NB4 (cell line): ENCODE measurements around the gene LBHD1.

Source experiments
- DNase-seq: peaks from one replicate; pipeline ENCODE4 v3.0.0; 2010; ENCODE audit warnings: low read depth
- H3K4me3 ChIP-seq: one replicate; pipeline ENCODE4 v1.5.1; 2011; ENCODE audit warnings: mild to moderate bottlenecking, low read depth, low read length, moderate library complexity
- MYC ChIP-seq: IDR thresholded peaks from 2 replicates; pipeline ENCODE4 v1.6.1; 2011; ENCODE audit warnings: low read depth, low read length
- POLR2A ChIP-seq: IDR thresholded peaks from 2 replicates; pipeline ENCODE4 v1.6.1; 2011; ENCODE audit warnings: mild to moderate bottlenecking; ENCODE audit not compliant: insufficient read length; ENCODE audit errors: extremely low read depth
- TF ChIP-seq, protein P1 (sequence below): IDR thresholded peaks from 2 replicates; pipeline ENCODE4 v1.6.1; 2011; ENCODE audit warnings: low read depth, low read length
- TF ChIP-seq, protein P2 (sequence below): IDR thresholded peaks from one replicate; pipeline ENCODE4 v1.5.1; 2012; ENCODE audit warnings: low read depth, low read length

The LBHD1 gene

DNA sequence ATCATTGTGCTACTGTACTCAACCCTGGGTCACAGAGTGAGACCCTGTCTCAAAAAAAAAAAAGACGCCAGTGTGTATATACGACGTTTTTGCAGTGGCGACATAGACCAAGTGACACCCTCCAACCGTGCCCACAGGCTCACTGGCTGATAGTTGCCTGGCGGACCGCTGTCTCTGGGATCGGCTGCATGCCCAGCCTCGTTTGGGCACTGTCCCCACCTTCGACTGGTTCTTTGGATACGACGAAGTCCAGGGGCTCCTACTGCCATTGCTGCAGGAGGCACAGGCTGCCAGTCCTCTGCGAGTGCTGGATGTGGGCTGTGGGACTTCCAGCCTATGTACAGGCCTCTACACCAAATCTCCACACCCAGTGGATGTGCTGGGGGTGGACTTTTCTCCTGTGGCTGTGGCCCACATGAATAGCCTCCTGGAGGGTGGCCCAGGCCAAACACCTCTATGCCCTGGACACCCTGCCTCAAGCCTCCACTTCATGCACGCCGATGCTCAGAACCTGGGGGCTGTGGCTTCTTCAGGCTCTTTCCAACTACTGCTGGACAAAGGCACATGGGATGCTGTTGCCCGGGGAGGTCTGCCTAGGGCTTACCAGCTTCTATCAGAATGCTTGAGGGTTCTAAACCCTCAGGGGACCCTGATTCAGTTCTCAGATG is 5.7 kb downstream of the LBHD1 start:
- TF ChIP-seq MYC, result no peak
- no peak for TF ChIP-seq POLR2A
- TF ChIP-seq, protein P1, sequence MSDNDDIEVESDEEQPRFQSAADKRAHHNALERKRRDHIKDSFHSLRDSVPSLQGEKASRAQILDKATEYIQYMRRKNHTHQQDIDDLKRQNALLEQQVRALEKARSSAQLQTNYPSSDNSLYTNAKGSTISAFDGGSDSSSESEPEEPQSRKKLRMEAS, result peak; percentile 2; the same call in 1 of the 2 replicates
- H3K4me3 ChIP-seq, result peak overlapping the region; percentile 100
- peak; percentile 43 for DNase-seq

DNA sequence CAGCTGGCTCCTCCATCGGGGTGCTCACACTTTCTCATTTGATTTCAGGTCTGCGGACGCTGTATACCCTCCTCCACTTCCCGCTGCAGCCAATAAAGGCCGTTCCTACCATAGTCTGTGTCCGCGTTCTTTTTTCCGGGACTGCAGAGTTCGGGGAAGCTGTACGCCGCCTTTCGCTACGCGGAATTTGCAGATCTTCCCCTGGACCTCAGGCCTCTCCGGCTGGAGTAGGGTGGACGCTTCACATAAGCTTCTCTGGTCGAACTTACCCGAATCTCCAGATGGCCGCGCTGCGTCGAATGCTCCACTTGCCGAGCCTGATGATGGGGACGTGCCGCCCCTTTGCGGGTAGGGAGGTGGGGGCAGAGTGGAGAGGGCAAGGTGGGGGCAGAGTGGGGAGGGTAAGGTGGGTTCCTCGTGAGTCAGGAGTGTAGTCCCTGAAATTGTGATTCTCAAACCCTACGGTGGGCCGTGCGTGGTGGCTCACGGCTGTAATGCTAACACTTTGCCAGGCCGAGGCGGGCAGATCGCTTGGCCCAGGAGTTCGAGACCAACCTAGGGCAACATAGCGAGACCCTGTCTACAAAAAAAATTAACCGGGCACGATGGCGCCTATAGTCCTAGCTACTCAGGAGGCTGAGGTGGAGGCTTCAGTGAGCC is 6.3 kb downstream of the LBHD1 start:
- peak overlapping the region; percentile 100 for H3K4me3 ChIP-seq
- DNase-seq, result peak; percentile 73
- TF ChIP-seq, protein P1, result no peak
- TF ChIP-seq POLR2A, result no peak
- no peak for TF ChIP-seq MYC
- TF ChIP-seq, protein P2, sequence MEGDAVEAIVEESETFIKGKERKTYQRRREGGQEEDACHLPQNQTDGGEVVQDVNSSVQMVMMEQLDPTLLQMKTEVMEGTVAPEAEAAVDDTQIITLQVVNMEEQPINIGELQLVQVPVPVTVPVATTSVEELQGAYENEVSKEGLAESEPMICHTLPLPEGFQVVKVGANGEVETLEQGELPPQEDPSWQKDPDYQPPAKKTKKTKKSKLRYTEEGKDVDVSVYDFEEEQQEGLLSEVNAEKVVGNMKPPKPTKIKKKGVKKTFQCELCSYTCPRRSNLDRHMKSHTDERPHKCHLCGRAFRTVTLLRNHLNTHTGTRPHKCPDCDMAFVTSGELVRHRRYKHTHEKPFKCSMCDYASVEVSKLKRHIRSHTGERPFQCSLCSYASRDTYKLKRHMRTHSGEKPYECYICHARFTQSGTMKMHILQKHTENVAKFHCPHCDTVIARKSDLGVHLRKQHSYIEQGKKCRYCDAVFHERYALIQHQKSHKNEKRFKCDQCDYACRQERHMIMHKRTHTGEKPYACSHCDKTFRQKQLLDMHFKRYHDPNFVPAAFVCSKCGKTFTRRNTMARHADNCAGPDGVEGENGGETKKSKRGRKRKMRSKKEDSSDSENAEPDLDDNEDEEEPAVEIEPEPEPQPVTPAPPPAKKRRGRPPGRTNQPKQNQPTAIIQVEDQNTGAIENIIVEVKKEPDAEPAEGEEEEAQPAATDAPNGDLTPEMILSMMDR, result no peak

DNA sequence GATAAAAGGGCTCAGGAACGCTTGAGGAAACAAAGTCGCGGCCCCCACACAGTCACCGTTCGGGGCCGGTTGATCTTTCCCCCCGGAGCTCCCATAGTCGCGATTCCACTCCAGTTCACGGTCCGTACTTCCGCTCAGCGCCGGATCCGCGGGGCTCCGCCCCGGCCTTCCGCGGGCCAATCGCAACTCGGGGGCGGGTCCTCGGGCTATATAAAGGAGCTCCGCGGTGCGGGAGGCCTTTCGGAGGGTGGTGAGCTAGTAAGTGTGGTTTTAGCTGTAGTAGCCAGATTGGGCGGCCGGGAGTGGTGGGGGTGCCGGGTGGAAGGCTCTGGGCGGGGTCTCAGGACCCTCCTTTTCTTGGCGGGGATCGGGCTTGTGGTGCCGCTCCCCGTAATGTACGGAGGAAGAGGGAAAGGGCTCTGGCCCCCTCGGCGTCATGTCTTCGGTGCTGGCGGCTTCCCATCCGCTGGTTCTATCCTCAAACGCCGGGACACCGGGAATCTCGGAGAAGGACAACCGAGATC is 6.9 kb downstream of the LBHD1 start, which contains the start of the genes C11orf98 and CSKMT:
C11orf98 (minus strand) TSS at position 136 of the 524 bp plus-strand sequence; CDS start at position 95, 41 bp downstream.
CSKMT (plus strand) TSS at position 238 of the 524 bp plus-strand sequence. CDS start 568 bp downstream, outside the sequence.
- H3K4me3 ChIP-seq, result peak within 1 kb of the TSS; percentile 100
- peak; percentile 97 for DNase-seq
- TF ChIP-seq MYC, result peak; percentile 91; the same call in 1 of the 2 replicates
- TF ChIP-seq POLR2A, result peak; percentile 100
- TF ChIP-seq, protein P1, result peak; percentile 61
- TF ChIP-seq, protein P2, result no peak

DNA sequence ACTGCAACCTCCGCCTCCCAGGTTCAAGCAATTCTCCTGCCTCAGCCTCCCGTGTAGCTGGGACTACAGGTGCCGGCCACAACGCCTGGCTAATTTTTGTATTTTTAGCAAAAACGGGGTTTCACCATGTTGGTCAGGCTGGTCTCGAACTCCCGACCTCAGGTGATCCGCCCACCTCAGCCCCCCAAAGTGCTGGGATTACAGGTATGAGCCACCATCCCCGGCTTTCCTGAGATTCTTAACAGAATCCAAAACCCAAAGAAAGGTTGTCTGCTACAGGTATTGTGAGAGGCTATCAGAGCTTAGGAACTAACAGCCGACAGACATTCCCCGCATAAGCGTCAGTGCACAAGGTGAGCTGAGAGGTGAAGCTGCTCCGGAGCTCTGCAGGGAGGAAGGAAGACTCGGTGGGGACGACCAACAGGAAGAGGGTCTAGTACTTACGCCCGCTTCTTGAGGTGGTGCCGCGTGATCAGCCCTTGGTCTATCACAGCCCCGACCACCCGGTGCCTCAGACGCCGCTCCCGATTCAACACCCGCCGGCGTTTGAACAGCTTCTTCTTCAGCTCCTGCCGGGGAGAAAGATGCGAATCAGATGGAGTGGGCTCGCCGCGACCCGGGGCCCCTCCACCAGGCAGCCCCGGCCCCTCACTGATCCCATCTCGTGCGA is 7.5 kb downstream of the LBHD1 start:
- peak; percentile 80 for DNase-seq

DNA sequence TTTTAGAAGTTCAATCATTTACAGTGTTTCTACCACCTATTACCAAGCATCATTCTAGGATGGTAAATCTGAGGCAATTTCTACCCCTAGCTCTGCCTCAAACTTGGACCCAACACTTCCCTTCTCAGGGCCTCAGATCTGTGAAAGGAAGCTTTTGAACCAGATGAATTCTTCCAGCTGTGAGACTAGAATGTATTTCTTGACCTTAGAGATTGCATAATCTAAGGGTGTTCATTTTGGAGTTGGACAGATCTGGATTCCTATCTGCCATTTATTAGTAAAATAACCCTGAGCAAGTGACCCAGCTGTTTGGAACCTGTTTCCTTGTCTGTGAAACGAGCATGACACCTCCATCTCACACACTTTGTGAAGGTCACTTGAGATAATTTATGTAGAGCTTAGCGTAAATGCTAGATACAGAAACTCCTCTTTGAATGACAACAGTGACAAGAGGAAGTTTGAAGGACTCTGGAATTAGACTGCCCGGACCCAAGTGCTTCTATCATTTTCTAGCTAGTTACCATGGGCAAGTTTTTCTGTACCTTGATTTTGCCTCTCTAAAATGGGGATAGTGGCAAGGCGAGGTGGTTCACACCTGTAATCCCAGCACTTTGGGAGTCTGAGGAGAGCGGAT is 15.2 kb downstream of the LBHD1 start:
- TF ChIP-seq, protein P1, result no peak
- TF ChIP-seq MYC (no peak), POLR2A (no peak)
- TF ChIP-seq, protein P2, result no peak
- DNase-seq, result peak; percentile 43
- H3K4me3 ChIP-seq, result no peak overlapping the region

More for the DNA sequence above, 7.5 kb downstream of the LBHD1 start:
- H3K4me3 ChIP-seq, result peak overlapping the region; percentile 100
- TF ChIP-seq, protein P2, result no peak
- TF ChIP-seq, protein P1, result no peak; the same call in 1 of the 2 replicates
- no peak for TF ChIP-seq MYC
- no peak for TF ChIP-seq POLR2A

DNA sequence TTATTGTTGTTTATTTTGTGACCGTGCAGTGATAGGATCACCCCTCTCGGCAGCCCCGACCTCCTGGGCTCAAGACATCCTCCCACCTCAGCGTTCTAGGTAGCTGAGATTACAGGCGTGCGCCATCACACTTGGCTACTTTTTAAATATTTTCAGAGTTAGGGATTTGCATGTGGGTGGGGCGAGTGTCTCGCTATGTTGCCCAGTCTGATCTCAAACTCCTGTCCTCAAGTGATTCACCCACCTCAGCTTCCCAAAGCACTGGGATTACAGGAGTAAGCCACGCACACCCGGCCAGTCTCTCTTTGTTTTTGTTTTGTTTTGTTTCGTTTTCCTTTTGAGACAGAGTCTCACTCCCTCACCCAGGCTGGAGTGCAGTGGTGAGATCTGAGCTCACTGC is 17.8 kb downstream of the LBHD1 start:
- H3K4me3 ChIP-seq, result no peak overlapping the region
- TF ChIP-seq MYC (no peak), POLR2A (no peak)
- TF ChIP-seq, protein P2, result no peak
- TF ChIP-seq, protein P1, result no peak
- DNase-seq, result no peak
